OCI-LY1 (cell line): ENCODE data around the gene EPN2.

ENCODE experiments used
- CTCF ChIP-seq: fragments of 200-600 bp; sonication (generic), shearing (Covaris generic); IDR thresholded peaks from 2 replicates; pipeline ENCODE4 v1.5.1; 2017; ENCODE audit warnings: mild to moderate bottlenecking, antibody characterized with exemption, low read length, moderate library complexity, mixed read lengths
- EZH2 ChIP-seq: fragments of 200-600 bp; sonication (generic), shearing (Covaris generic); IDR thresholded peaks from 2 replicates; pipeline ENCODE4 v1.8.0; 2017; ENCODE audit warnings: borderline replicate concordance, mixed run types, mild to moderate bottlenecking, antibody characterized with exemption, low read length, moderate library complexity, mixed read lengths

DNA sequence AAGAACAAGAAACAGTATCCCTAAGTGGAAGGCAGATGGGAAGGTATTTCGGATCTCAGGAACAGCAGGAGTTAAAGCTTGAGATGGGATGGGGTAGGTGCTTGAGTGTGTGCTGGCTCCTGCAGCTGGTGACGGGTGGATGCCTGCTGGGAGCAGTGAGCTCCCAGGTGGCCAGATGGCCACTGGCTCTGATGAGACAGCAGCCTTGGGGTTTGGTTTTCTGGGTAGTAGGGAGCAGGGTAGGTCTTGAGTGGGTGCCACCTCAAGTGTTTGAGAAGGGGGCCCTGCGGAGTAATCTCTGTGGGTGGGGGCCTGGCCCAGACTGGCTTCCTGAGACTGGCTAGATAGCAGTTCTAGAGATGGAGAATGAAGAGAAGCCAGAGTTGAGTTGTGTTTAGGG is 10.3 kb downstream of the EPN2 start:
- TF ChIP-seq CTCF (no peak), EZH2 (no peak)
